Psoas muscle (tissue), 8 donors: ENCODE measurements around the gene CDKN2D. TPM values are rescaled to one million over a fixed set of nuclear protein-coding genes. Genes with fewer than 3 reads are reported as not detected.
A peak's percentile ranks its signal among the peaks of the same experiment; 100 is the strongest.

Experiments
- ATAC-seq, 4 donors: fragments of 200-7000 bp; cut with Tn5 transposase; one replicate each; pipeline ENCODE4 v1.9.1; 2020; ENCODE audit warnings: moderate library complexity in 3 of 4, mild to moderate bottlenecking in 2 of 4
- DNase-seq, 2 donors: peaks; one replicate each; pipeline ENCODE4 v3.0.0-alpha.2; 2020
- H3K27ac ChIP-seq: fragments of 200-600 bp; one replicate; pipeline ENCODE4 v1.8.0; 2022
- H3K27me3 ChIP-seq, 3 donors: fragments of 200-600 bp in 1 of 3; one replicate each; pipeline versions ENCODE4 v1.6.1 to v1.8.0; 2013 to 2022; ENCODE audit warnings: low read length in 2 of 3, mild to moderate bottlenecking in 2 of 3, moderate library complexity in 1 of 3; ENCODE audit not compliant: insufficient read depth in 3 of 3
- H3K36me3 ChIP-seq, 2 donors: fragments of 200-600 bp in 1 of 2; one replicate each; pipeline versions ENCODE4 v1.6.1 to v1.8.0; 2013 to 2022; ENCODE audit warnings: low read depth in 1 of 2, mild to moderate bottlenecking in 1 of 2, moderate library complexity in 1 of 2; ENCODE audit not compliant: insufficient read depth in 1 of 2
- H3K4me1 ChIP-seq: fragments of 200-600 bp; one replicate; pipeline ENCODE4 v1.8.0; 2022
- H3K4me3 ChIP-seq: fragments of 200-600 bp; one replicate; pipeline ENCODE4 v1.8.0; 2022; ENCODE audit warnings: mild to moderate bottlenecking
- H3K9me3 ChIP-seq: fragments of 200-600 bp; one replicate; pipeline ENCODE4 v1.8.0; 2022
- WGBS, 3 donors: extraction: QIAGEN DNeasy Blood & Tissue Kit; methylation state at CpG; one replicate each; pipeline versions ENCODE4 v1.1.6 to v1.1.7; 2013; 5-methylcytosine and 5-hydroxymethylcytosine counted together
- intact Hi-C, 2 donors: fragments of 100-400 bp; cut with DNase I; formaldehyde crosslinking; loops; one replicate each; pipeline versions ENCODE4 v1.11.0 to v1.14.2; 2022
- polyA plus RNA-seq, 3 donors: library from polyadenylated mRNA; stranded (reverse); fragments of 200-250 nt; gene quantifications; one replicate each; pipeline ENCODE4 v1.2.3, GENCODE V29; 2013
- total RNA-seq, 4 donors: library from RNA; stranded (reverse); fragmentation: NEBNext Ultra II Directional in 2 of 4; extraction: Animal tissue kit (Norgen Biotek cat#: 25700) in 2 of 4; gene quantifications; one replicate each; pipeline versions ENCODE4 v1.2.1 to v1.2.4, GENCODE V29; 2021 to 2023
- TF ChIP-seq, protein P1 (sequence below): fragments of 200-600 bp; IDR thresholded peaks from one replicate; pipeline ENCODE4 v1.8.0; 2022; ENCODE audit warnings: antibody characterized with exemption
- donor health status: healthy with polysubstance abuse.
- donor health status: DM: no; HTN: no; CAD: no; lungs with moderate emphysema.
- donor health status: Bipolar disorder and iron deficiency.
- donor health status: healthy.
- donor health status: DM: yes; HTN: yes; CAD: no.
- donor health status: DM: no; HTN: no; CAD: no.
- donor health status: DM: no; HTN: no; CAD: no.
- donor health status: DM: yes; HTN: yes; CAD: no.

CDKN2D gene
- total and polyA plus RNA-seq, 7 donors = 6.1 to 29.2 (median 13.1) TPM

DNA sequence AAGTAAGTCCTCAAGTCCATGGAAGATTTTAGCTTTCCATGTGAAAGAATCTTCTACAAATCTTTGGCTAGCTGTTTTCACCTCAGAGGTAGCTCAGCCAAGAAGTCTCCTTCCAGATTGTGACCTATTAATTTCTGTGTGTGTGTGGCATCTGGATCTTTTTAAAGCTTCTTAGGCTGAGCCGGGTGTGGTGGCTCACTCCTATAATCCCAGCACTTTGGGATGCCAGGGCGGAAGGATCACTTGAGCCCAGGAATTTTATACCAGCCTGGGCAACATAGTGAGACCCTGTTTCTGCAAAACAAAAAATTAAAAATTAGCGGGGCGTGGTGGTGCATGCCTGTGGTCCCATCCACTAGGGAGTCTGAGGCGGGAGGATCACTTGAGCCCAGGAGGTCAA, 43.1 kb upstream of the CDKN2D start:
- intact Hi-C loops = no loop called here
- WGBS, 3 donors = 66 to 84% (median 68%) methylated on average over 5 of the region's 5 CpGs
- H3K36me3 ChIP-seq = no peaks in the 10 kb centered on the region
- ATAC-seq (no peak), DNase-seq (no peak)
- H3K27me3 ChIP-seq = no peaks in the 10 kb centered on the region
- H3K9me3 ChIP-seq = no peaks in the 10 kb centered on the region
- H3K4me3 ChIP-seq = no peak overlapping the region
- TF ChIP-seq, protein P1, sequence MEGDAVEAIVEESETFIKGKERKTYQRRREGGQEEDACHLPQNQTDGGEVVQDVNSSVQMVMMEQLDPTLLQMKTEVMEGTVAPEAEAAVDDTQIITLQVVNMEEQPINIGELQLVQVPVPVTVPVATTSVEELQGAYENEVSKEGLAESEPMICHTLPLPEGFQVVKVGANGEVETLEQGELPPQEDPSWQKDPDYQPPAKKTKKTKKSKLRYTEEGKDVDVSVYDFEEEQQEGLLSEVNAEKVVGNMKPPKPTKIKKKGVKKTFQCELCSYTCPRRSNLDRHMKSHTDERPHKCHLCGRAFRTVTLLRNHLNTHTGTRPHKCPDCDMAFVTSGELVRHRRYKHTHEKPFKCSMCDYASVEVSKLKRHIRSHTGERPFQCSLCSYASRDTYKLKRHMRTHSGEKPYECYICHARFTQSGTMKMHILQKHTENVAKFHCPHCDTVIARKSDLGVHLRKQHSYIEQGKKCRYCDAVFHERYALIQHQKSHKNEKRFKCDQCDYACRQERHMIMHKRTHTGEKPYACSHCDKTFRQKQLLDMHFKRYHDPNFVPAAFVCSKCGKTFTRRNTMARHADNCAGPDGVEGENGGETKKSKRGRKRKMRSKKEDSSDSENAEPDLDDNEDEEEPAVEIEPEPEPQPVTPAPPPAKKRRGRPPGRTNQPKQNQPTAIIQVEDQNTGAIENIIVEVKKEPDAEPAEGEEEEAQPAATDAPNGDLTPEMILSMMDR = no peak
- peak overlapping the region; percentile 77 for H3K27ac ChIP-seq
- peaks cover 35% of the 10 kb centered on the region for H3K4me1 ChIP-seq

DNA sequence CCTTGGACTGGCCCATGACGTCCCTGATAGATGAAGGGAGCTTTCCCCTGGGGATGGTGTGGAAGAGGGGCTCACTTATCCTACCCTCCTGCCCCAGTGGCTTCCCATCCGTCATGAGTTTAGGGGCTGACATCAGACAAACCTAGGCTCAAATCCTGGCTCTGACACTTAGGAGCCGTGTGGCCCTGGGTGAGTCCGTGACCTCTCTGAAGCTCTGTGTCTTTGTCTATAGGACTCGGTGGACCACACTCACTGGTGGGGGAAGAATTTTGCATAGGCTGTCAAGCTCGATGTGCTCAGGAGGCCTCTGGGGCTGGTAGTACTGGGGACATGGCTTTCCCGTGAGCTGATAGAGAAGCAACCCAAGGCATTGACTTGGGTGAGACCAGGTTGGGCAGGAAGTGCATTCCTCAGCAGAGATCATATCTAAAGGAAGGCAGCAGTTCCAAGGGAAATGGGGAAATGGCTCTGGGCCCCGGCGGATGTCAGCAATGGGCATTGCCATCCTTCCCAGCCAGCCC, 35.7 kb upstream of the CDKN2D start:
- Histone ChIP-seq H3K9me3 (no peaks in the 10 kb centered on the region), H3K27ac (peak overlapping the region; percentile 81), H3K4me3 (peak overlapping the region; percentile 100), H3K4me1 (peaks cover 16% of the 10 kb centered on the region), H3K36me3 (no peaks in the 10 kb centered on the region), H3K27me3 (no peaks in the 10 kb centered on the region)
- DNase-seq (peak in 1 of 2 donors; percentile 57), ATAC-seq (no peak)
- intact Hi-C loops = no loop called here
- TF ChIP-seq, protein P1 = no peak
- WGBS, 3 donors = 77 to 89% (median 83%) methylated on average over 9 of the region's 9 CpGs

DNA sequence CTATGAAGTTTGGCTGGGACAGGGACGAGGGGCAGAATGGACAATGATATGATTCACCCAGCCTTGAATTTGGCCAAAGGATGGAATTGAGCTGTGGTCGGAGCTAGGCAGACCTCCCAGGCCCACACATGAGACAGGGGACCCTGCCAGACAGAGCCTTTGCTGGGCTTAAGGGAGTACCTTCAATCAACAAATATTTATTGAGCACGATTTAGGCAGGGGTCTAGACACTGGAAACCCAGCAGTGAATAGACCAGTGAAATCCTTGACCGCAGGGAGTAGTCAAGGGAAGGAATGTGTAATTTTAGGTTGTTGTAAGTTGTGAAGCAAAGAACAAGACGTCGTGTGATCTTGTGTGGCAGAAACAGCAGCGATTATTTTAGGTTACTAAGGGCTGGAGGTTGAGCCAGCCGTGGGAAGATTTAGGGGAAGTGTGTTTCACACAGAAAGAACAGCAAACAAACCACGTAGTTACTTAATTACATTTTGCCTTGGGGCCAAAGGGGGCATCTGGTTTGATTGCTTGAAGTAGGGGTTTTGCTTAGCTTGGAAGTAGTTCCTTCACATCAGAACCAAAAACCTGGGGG, 35.2 kb upstream of the CDKN2D start:
- DNase-seq = no peak
- ATAC-seq = no peak
- 33 to 61% (median 40%) methylated on average over 9 of the region's 9 CpGs for WGBS, 3 donors
- Histone ChIP-seq H3K9me3 (no peaks in the 10 kb centered on the region), H3K27ac (peak overlapping the region; percentile 81), H3K4me1 (peaks cover 16% of the 10 kb centered on the region), H3K36me3 (no peaks in the 10 kb centered on the region), H3K4me3 (peak overlapping the region; percentile 100), H3K27me3 (no peaks in the 10 kb centered on the region)
- TF ChIP-seq, protein P1 = no peak
- intact Hi-C loops = no loop called here

DNA sequence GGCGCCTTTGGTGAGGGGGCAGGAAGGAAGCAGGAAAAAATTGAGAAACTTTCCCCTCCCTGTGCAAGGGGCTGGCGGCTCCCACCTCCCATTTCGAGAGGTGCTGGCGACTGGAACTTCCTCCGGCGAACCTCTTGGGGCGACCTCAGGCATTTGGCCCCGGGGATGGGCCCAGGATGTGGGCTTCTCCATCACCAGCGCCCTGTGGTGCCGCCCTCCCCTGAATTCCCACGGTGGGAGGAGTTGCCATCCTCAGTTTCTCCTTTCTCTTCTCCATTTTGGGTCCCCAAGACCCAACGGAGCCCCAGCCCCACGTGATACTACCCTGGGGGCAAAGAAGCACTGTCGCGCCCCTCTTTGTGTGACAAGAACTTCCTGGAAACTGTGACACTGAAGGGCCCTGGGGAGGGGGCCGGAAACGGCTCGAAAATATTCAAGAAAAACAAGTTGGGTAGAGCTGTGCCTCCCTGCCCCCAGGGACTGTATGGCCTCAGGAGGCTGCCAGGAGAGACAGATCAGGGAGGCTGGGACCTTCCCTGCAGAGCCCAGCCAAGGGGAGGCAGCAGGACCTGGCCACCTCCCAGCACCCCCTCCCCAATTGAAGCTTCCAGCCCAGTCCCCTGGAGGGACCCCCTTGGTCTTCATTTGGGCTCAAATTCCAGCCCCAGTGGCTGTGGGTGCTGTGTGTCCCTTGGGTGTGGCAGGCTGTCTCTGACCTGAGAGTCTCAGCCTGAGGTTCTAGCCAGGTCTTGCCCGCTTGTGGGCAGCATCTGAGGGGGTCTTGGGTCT, 34.5 kb upstream of the CDKN2D start:
- WGBS, 3 donors = 9 to 20% (median 12%) methylated on average over 17 to 19 of the region's 19 CpGs
- intact Hi-C loops = no loop called here
- ATAC-seq (peak; percentile 11 to 26 (median 20)), DNase-seq (peak; percentile 47 to 69)
- Histone ChIP-seq H3K4me1 (peaks cover 16% of the 10 kb centered on the region), H3K27ac (peak overlapping the region; percentile 81), H3K9me3 (no peaks in the 10 kb centered on the region), H3K27me3 (no peaks in the 10 kb centered on the region), H3K4me3 (peak overlapping the region; percentile 100), H3K36me3 (no peaks in the 10 kb centered on the region)
- TF ChIP-seq, protein P1 = no peak
